Psoas muscle (tissue), 8 donors: Measurements from ENCODE around the gene FGF1. TPM values are rescaled to one million over a fixed set of nuclear protein-coding genes. Genes with fewer than 3 reads are reported as not detected.

Source experiments
- ATAC-seq, 4 donors: fragments of 200-7000 bp; cut with Tn5 transposase; one replicate each; pipeline ENCODE4 v1.9.1; 2020; ENCODE audit warnings: moderate library complexity in 3 of 4, mild to moderate bottlenecking in 2 of 4
- DNase-seq, 2 donors: peaks; one replicate each; pipeline ENCODE4 v3.0.0-alpha.2; 2020
- H3K27ac ChIP-seq: fragments of 200-600 bp; one replicate; pipeline ENCODE4 v1.8.0; 2022
- H3K27me3 ChIP-seq, 3 donors: fragments of 200-600 bp in 1 of 3; one replicate each; pipeline versions ENCODE4 v1.6.1 to v1.8.0; 2013 to 2022; ENCODE audit warnings: low read length in 2 of 3, mild to moderate bottlenecking in 2 of 3, moderate library complexity in 1 of 3; ENCODE audit not compliant: insufficient read depth in 3 of 3
- H3K36me3 ChIP-seq, 2 donors: fragments of 200-600 bp in 1 of 2; one replicate each; pipeline versions ENCODE4 v1.6.1 to v1.8.0; 2013 to 2022; ENCODE audit warnings: low read depth in 1 of 2, mild to moderate bottlenecking in 1 of 2, moderate library complexity in 1 of 2; ENCODE audit not compliant: insufficient read depth in 1 of 2
- H3K4me1 ChIP-seq: fragments of 200-600 bp; one replicate; pipeline ENCODE4 v1.8.0; 2022
- H3K4me3 ChIP-seq: fragments of 200-600 bp; one replicate; pipeline ENCODE4 v1.8.0; 2022; ENCODE audit warnings: mild to moderate bottlenecking
- H3K9me3 ChIP-seq: fragments of 200-600 bp; one replicate; pipeline ENCODE4 v1.8.0; 2022
- CTCF ChIP-seq: fragments of 200-600 bp; IDR thresholded peaks from one replicate; pipeline ENCODE4 v1.8.0; 2022; ENCODE audit warnings: antibody characterized with exemption
- WGBS, 3 donors: extraction: QIAGEN DNeasy Blood & Tissue Kit; methylation state at CpG; one replicate each; pipeline versions ENCODE4 v1.1.6 to v1.1.7; 2013; 5-methylcytosine and 5-hydroxymethylcytosine counted together
- intact Hi-C, 2 donors: fragments of 100-400 bp; cut with DNase I; formaldehyde crosslinking; loops; one replicate each; pipeline versions ENCODE4 v1.11.0 to v1.14.2; 2022
- polyA plus RNA-seq, 3 donors: library from polyadenylated mRNA; stranded (reverse); fragments of 200-250 nt; gene quantifications; one replicate each; pipeline ENCODE4 v1.2.3, GENCODE V29; 2013
- total RNA-seq, 4 donors: library from RNA; stranded (reverse); fragmentation: NEBNext Ultra II Directional in 2 of 4; extraction: Animal tissue kit (Norgen Biotek cat#: 25700) in 2 of 4; gene quantifications; one replicate each; pipeline versions ENCODE4 v1.2.1 to v1.2.4, GENCODE V29; 2021 to 2023
- donor health status: healthy with polysubstance abuse.
- donor health status: DM: no; HTN: no; CAD: no; lungs with moderate emphysema.
- donor health status: Bipolar disorder and iron deficiency.
- donor health status: healthy.
- donor health status: DM: yes; HTN: yes; CAD: no.
- donor health status: DM: no; HTN: no; CAD: no.
- donor health status: DM: no; HTN: no; CAD: no.
- donor health status: DM: yes; HTN: yes; CAD: no.

Gene FGF1
- total and polyA plus RNA-seq, 7 donors, result 0.34 to 7.1 (median 1.00) TPM

- no peak overlapping the region for H3K4me3 ChIP-seq
- H3K27ac ChIP-seq, result no peak overlapping the region
- H3K4me1 ChIP-seq, result peaks cover 7% of the 10 kb centered on the region
- no peaks in the 10 kb centered on the region for H3K36me3 ChIP-seq
- DNase-seq (no peak), ATAC-seq (no peak)
- intact Hi-C loops, result no loop called here
- no peaks in the 10 kb centered on the region for H3K27me3 ChIP-seq
- no peaks in the 10 kb centered on the region for H3K9me3 ChIP-seq
- 76 to 79% (median 78%) methylated on average over 5 of the region's 5 CpGs for WGBS, 3 donors
- no peak for TF ChIP-seq CTCF
Measured at GRCh38 chr5:142644127-142644526, 41.8 kb downstream of the FGF1 start.

GRCh38 chr5:142643634-142644033, 42.3 kb downstream of the FGF1 start:
- Histone ChIP-seq H3K27me3 (peaks cover 0 to 4% (median 0%) of the 10 kb centered on the region in 3 donors), H3K4me1 (peaks cover 7% of the 10 kb centered on the region), H3K36me3 (no peaks in the 10 kb centered on the region), H3K9me3 (no peaks in the 10 kb centered on the region), H3K4me3 (no peak overlapping the region), H3K27ac (no peak overlapping the region)
- WGBS, 3 donors, result 73 to 83% (median 81%) methylated on average over 5 of the region's 5 CpGs
- TF ChIP-seq CTCF, result no peak
- DNase-seq (no peak), ATAC-seq (no peak)
- intact Hi-C loops, result no loop called here

GRCh38 chr5:142642427-142642826, 43.5 kb downstream of the FGF1 start:
- Histone ChIP-seq H3K36me3 (no peaks in the 10 kb centered on the region), H3K27me3 (peaks cover 0 to 7% (median 0%) of the 10 kb centered on the region in 3 donors), H3K27ac (no peak overlapping the region), H3K9me3 (no peaks in the 10 kb centered on the region), H3K4me3 (no peak overlapping the region), H3K4me1 (peaks cover 7% of the 10 kb centered on the region)
- intact Hi-C loops, result no loop called here
- no peak for TF ChIP-seq CTCF
- DNase-seq, result no peak
- WGBS, 3 donors, result 67 to 88% (median 82%) methylated on average over 3 of the region's 3 CpGs
- ATAC-seq, result no peak

- H3K27me3 ChIP-seq, result peaks cover 0 to 7% (median 0%) of the 10 kb centered on the region in 3 donors
- 73 to 75% (median 74%) methylated on average over 4 of the region's 4 CpGs for WGBS, 3 donors
Measured at GRCh38 chr5:142641711-142642110, 44.2 kb downstream of the FGF1 start.

More at GRCh38 chr5:142641711-142642110, 44.2 kb downstream of the FGF1 start:
- H3K9me3 ChIP-seq, result no peaks in the 10 kb centered on the region
- TF ChIP-seq CTCF, result no peak
- no peak for DNase-seq
- no peak overlapping the region for H3K27ac ChIP-seq
- H3K4me1 ChIP-seq, result peaks cover 7% of the 10 kb centered on the region
- no peak for ATAC-seq
- intact Hi-C loops, result no loop called here
- no peaks in the 10 kb centered on the region for H3K36me3 ChIP-seq
- H3K4me3 ChIP-seq, result no peak overlapping the region
